PC-3 (cell line): ENCODE results near the gene PSMD6.

ENCODE experiments used
- CTCF ChIP-seq: fragments of 300-600 bp; sonication (generic); conservative IDR thresholded peaks from 2 replicates; pipeline ENCODE4 v1.5.1; 2017; ENCODE audit warnings: antibody characterized with exemption, low read depth, mild to moderate bottlenecking, low read length
- EZH2phosphoT487 ChIP-seq: fragments of 300-600 bp; sonication (generic); IDR thresholded peaks from 2 replicates; pipeline ENCODE4 v1.6.1; 2018; ENCODE audit warnings: mild to moderate bottlenecking, antibody characterized with exemption, low read length, borderline replicate concordance

- TF ChIP-seq CTCF: no peak
- no peak for TF ChIP-seq EZH2phosphoT487
Measured at GRCh38 chr3:64028754-64029153, 5.5 kb upstream of the PSMD6 start.
